K562 (cell line): ENCODE data around the gene HMGB2. TPM values are rescaled to one million over a fixed set of nuclear protein-coding genes. Genes with fewer than 3 reads are reported as not detected.

ENCODE experiments used
- ATAC-seq: fragments of 200-7000 bp; cut with Tn5 transposase; 3 replicates; pipeline ENCODE4 v1.9.1; 2020; ENCODE audit warnings: moderate library complexity
- BruUV-seq: library from RNA; stranded (reverse); fragments of 400-500 nt; replicated peaks from 2 replicates; lab custom pipeline; 2021; lab: Mats Ljungman, UMichigan
- CTCF ChIA-PET: fragments of 300-600 bp; formaldehyde crosslinking; extraction: SDS; loops from one replicate; lab custom pipeline; 2021; ENCODE audit warnings: low intra/inter-chr PET ratio; lab: Yijun Ruan, JAX
- POLR2A ChIA-PET: fragments of 300-600, 350-650 bp; sonication (Branson Sonifier 250); formaldehyde crosslinking; extraction: SDS; loops from one replicate; lab custom pipeline; 2021; ENCODE audit warnings: antibody characterized with exemption, inconsistent platforms; lab: Yijun Ruan, JAX
- DNase-seq, 4 experiments: peaks; one replicate each; pipeline versions ENCODE4 v3.0.0 to v3.0.0-alpha.2; 2011 to 2018; ENCODE audit warnings: low spot score in 3 of 4, mixed read lengths in 3 of 4; ENCODE audit errors: extremely low read depth in 1 of 4
- FAIRE-seq: peaks from 2 replicates; lab custom pipeline; 2011; peaks lifted over from hg19 to GRCh38; lab: Jason Lieb, UNC
- H2AFZ ChIP-seq: 2 replicates; pipeline ENCODE4 v1.6.0; 2011; ENCODE audit warnings: low read depth, low read length, control low read depth, inconsistent platforms
- H3K27ac ChIP-seq: fragments of 200-600 bp; 3 replicates; pipeline ENCODE4 v1.8.0; 2011; ENCODE audit warnings: low read depth, mild to moderate bottlenecking, control low read depth, inconsistent platforms, low read length, moderate library complexity, mixed read lengths; ENCODE audit errors: extremely low read depth
- H3K27me3 ChIP-seq, 2 experiments: fragments of 300-600 bp in 1 of 2; 2 replicates in 1 of 2; 3 replicates in 1 of 2; pipeline versions ENCODE4 v1.6.0 to v1.8.0; 2011; ENCODE audit warnings: inconsistent platforms in 2 of 2, low read length in 2 of 2, mild to moderate bottlenecking in 1 of 2, mixed read lengths in 1 of 2, moderate library complexity in 1 of 2; ENCODE audit not compliant: control insufficient read depth in 2 of 2, insufficient read depth in 2 of 2
- H3K36me3 ChIP-seq: fragments of 300-600 bp; 3 replicates; pipeline ENCODE4 v1.8.0; 2011; ENCODE audit warnings: mild to moderate bottlenecking, low read length, inconsistent platforms; ENCODE audit not compliant: control insufficient read depth, insufficient read depth
- H3K4me1 ChIP-seq, 2 experiments: fragments of 200-600 bp in 1 of 2; replicated peaks in 1 of 2; 2 replicates in 1 of 2; 3 replicates in 1 of 2; pipeline versions ENCODE4 v1.5.1 to v1.8.0; 2011; ENCODE audit warnings: inconsistent platforms in 2 of 2, low read length in 2 of 2, mild to moderate bottlenecking in 1 of 2, mixed read lengths in 1 of 2, moderate library complexity in 1 of 2; ENCODE audit not compliant: control insufficient read depth in 2 of 2, insufficient read depth in 2 of 2
- H3K4me2 ChIP-seq: 2 replicates; pipeline ENCODE4 v1.6.1; 2011; ENCODE audit warnings: low read length, control low read depth, inconsistent platforms, mixed read lengths; ENCODE audit not compliant: insufficient read depth
- H3K4me3 ChIP-seq: fragments of 200-600 bp; sonication (generic), shearing (Covaris generic); 2 replicates; pipeline ENCODE4 v1.5.1; 2016; ENCODE audit warnings: control low read depth, inconsistent platforms
- H3K79me2 ChIP-seq: fragments of 200-600 bp; 3 replicates; pipeline ENCODE4 v1.8.0; 2011; ENCODE audit warnings: low read length, inconsistent platforms; ENCODE audit not compliant: control insufficient read depth, insufficient read depth
- H3K9ac ChIP-seq, 2 experiments: 2 replicates each; pipeline versions ENCODE4 v1.6.0 to v1.6.1; 2011; ENCODE audit warnings: low read depth in 2 of 2, low read length in 2 of 2, control low read depth in 1 of 2, inconsistent platforms in 1 of 2, mild to moderate bottlenecking in 1 of 2, mixed read lengths in 1 of 2; ENCODE audit not compliant: insufficient read depth in 1 of 2
- H3K9me1 ChIP-seq: one replicate; pipeline ENCODE4 v1.6.0; 2011; ENCODE audit warnings: inconsistent platforms, mild to moderate bottlenecking, low read length, moderate library complexity; ENCODE audit not compliant: control insufficient read depth, insufficient read depth
- H3K9me3 ChIP-seq: replicated peaks from 2 replicates; pipeline ENCODE4 v1.5.1; 2011; ENCODE audit warnings: low read depth, low read length, inconsistent platforms; ENCODE audit not compliant: control insufficient read depth, insufficient read depth
- H4K20me1 ChIP-seq: replicated peaks from 2 replicates; pipeline ENCODE4 v1.6.1; 2011; ENCODE audit warnings: low read length, inconsistent platforms, mixed read lengths; ENCODE audit not compliant: control insufficient read depth, insufficient read depth
- ARID3B ChIP-seq: fragments of 250-450 bp; sonication (Bioruptor Pico); IDR thresholded peaks from 2 replicates; pipeline ENCODE4 v1.4.0; 2020; ENCODE audit warnings: borderline replicate concordance
- C11orf30 ChIP-seq: fragments of 450-650 bp; IDR thresholded peaks from 2 replicates; pipeline ENCODE4 v1.6.1; 2016; ENCODE audit warnings: low read depth, mild to moderate bottlenecking
- CC2D1A ChIP-seq: fragments of 450-650 bp; IDR thresholded peaks from 2 replicates; pipeline ENCODE4 v1.6.1; 2017; ENCODE audit warnings: mild to moderate bottlenecking
- CEBPG ChIP-seq, 3 experiments: fragments of 200-800 bp in 1 of 3; sonication (Bioruptor generic) in 1 of 3; sonication (generic) in 1 of 3; formaldehyde crosslinking in 1 of 3; IDR thresholded peaks in 2 of 3; conservative IDR thresholded peaks in 1 of 3; 2 replicates each; pipeline versions ENCODE4 v1.6.1 to v1.8.0; 2016 to 2022; ENCODE audit warnings: missing compliant biosample characterization in 2 of 3, missing genetic modification characterization in 2 of 3, mild to moderate bottlenecking in 1 of 3, missing genetic modification reagents in 1 of 3
- ETV5 ChIP-seq: sonication (generic); formaldehyde crosslinking; IDR thresholded peaks from 2 replicates; pipeline ENCODE4 v1.4.0; 2020; ENCODE audit warnings: low read depth, mild to moderate bottlenecking, missing genetic modification reagents
- IRF2 ChIP-seq: sonication (generic); formaldehyde crosslinking; IDR thresholded peaks from 2 replicates; pipeline ENCODE4 v1.8.1; 2022; ENCODE audit warnings: mild to moderate bottlenecking, missing genetic modification reagents
- MYC ChIP-seq, 2 experiments: fragments of 250-450 bp in 1 of 2; sonication (Bioruptor Pico) in 1 of 2; IDR thresholded peaks; 2 replicates each; pipeline versions ENCODE4 v1.5.1 to v1.6.1; 2012 to 2021; ENCODE audit warnings: low read depth in 2 of 2, borderline replicate concordance in 1 of 2, improper control_type of control experiment in 1 of 2, low read length in 1 of 2, mild to moderate bottlenecking in 1 of 2, moderate library complexity in 1 of 2
- SOX6 ChIP-seq: fragments of 450-650 bp; IDR thresholded peaks from 2 replicates; pipeline ENCODE4 v1.6.1; 2014; ENCODE audit warnings: mild to moderate bottlenecking
- ZNF830 ChIP-seq: fragments of 250-450 bp; sonication (Bioruptor Pico); IDR thresholded peaks from 2 replicates; pipeline ENCODE4 v1.5.0; 2021; ENCODE audit warnings: mild to moderate bottlenecking
- WGBS: fragments of 100-300 bp; shearing (Covaris generic); methylation state at CpG from one replicate; pipeline ENCODE4 v1.1.6; 2016; ENCODE audit warnings: low coverage, mixed read lengths; ENCODE audit not compliant: insufficient coverage; ENCODE audit errors: missing lambda C conversion rate; 5-methylcytosine and 5-hydroxymethylcytosine counted together
- in situ Hi-C: fragments of 300-500 bp; cut with MboI; formaldehyde crosslinking; loops from 4 replicates; pipeline ENCODE4 v1.15.0; 2018; ENCODE audit warnings: inconsistent platforms, mixed read lengths
- intact Hi-C: fragments of 100-400 bp; cut with micrococcal nuclease; formaldehyde crosslinking; loops from 2 replicates; pipeline ENCODE4 v1.14.2; 2022
- polyA plus RNA-seq, 8 experiments: library from polyadenylated mRNA; depleted of rRNA in 4 of 8; stranded (reverse) in 5 of 8; unstranded in 3 of 8; fragments of >200 nt; fragmentation: Nextera tagmentation in 2 of 8; fragmentation: Illumina TruSeq in 1 of 8; extraction: Ambion mirVana in 2 of 8; extraction: Trizol in 1 of 8; gene quantifications; 2 replicates each; pipeline versions ENCODE4 v1.2.1 to v1.2.3, GENCODE V29; 2011 to 2014; ENCODE audit warnings: inconsistent platforms in 1 of 8, missing spikeins in 1 of 8
- total RNA-seq, 7 experiments: library from RNA; depleted of rRNA in 6 of 7; stranded (reverse); fragments of >200 nt in 6 of 7; fragmentation: Illumina TruSeq in 2 of 7; extraction: Trizol in 2 of 7; gene quantifications; 2 replicates each; pipeline versions ENCODE4 v1.2.1 to v1.2.3, GENCODE V29; 2011 to 2021; ENCODE audit warnings: low replicate concordance in 1 of 7

The HMGB2 gene
- total and polyA plus RNA-seq, 9 of the 15 experiments (the other 6 are each of a cell fraction or from before 2014, with no cell fraction given) = 309 to 822 (median 626) TPM

- 90% methylated on average over 7 of the region's 7 CpGs for WGBS
These were observed 40.5 kb downstream of the HMGB2 start for GRCh38 chr4:173293663-173294062.

DNA sequence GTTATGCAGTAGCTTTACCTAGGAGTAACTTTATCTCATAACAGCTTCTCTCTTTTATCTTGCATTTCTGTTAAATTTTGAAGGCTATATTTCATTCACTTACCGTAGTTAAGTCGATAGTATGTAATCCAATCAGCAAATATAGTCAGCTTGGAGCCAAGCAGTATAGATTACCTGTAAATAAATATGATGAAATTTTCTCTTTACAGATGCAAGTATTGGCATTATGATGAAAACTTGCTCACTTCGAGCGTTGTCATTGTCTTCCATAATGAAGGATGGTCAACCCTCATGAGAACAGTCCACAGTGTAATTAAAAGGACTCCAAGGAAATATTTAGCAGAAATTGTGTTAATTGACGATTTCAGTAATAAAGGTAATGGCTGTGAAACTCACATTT lies 42.3 kb downstream of the HMGB2 start:
- ChIA-PET CTCF (no interaction called here), POLR2A (interaction anchor here (1.0 kb wide), 1 partner anchor 42 kb away, joined by 4 read pairs; the partner anchor contains the start of gene HMGB2)
- no peak for TF ChIP-seq MYC (IDR thresholded peaks at IDR 0.05; ENCODE audit: low read depth, low read length)
- TF ChIP-seq MYC (CRISPR knock-in tag; IDR thresholded peaks at IDR 0.05; ENCODE audit: borderline replicate concordance, low read depth) = no peak
- TF ChIP-seq ETV5 (CRISPR knock-in tag) = no peak
- TF ChIP-seq CEBPG (CRISPR knock-in tag; IDR thresholded peaks at IDR 0.05) = no peak
- 0 out of 4 replicates have a peak, but pooled peaks of 1 of the 2 experiments have one; percentile 11 for TF ChIP-seq CEBPG (tag; conservative IDR thresholded peaks at IDR 0.05 in 1 of 2, IDR thresholded peaks at IDR 0.05 in 1 of 2)
- TF ChIP-seq CC2D1A = no peak
- TF ChIP-seq ARID3B (CRISPR knock-in tag) = no peak
- BruUV-seq = no TSS peak
- Histone ChIP-seq H2AFZ (no peak overlapping the region), H3K9me3 (peaks cover 8% of the 10 kb centered on the region), H3K4me1 (peaks cover 0 to 15% of the 10 kb centered on the region in 2 experiments; a peak in 3 of 5 replicates), H3K4me2 (no peak overlapping the region), H3K79me2 (peaks cover 18% of the 10 kb centered on the region; the same call in 2 of the 3 replicates), H3K27ac (no peak overlapping the region), H3K9me1 (no peaks in the 10 kb centered on the region), H3K4me3 (no peak overlapping the region), H3K36me3 (peaks cover 12% of the 10 kb centered on the region), H3K9ac (no peak overlapping the region), H3K27me3 (no peaks in the 10 kb centered on the region), H4K20me1 (0 out of 2 replicates have a peak, but pooled peaks cover 3% of the 10 kb centered on the region)
- FAIRE-seq (no peak), ATAC-seq (no peak), DNase-seq (no peak)
- intact Hi-C loops = no loop called here
- in situ Hi-C loops = no loop called here
- 89% methylated on average over 5 of the region's 5 CpGs for WGBS

More at GRCh38 chr4:173293663-173294062, 40.5 kb downstream of the HMGB2 start:
- Histone ChIP-seq H2AFZ (no peak overlapping the region), H3K79me2 (peaks cover 13% of the 10 kb centered on the region; the same call in 2 of the 3 replicates), H3K4me3 (no peak overlapping the region), H3K9ac (no peak overlapping the region), H3K9me1 (no peaks in the 10 kb centered on the region), H3K27ac (no peak overlapping the region), H3K9me3 (no peaks in the 10 kb centered on the region), H3K36me3 (peaks cover 16% of the 10 kb centered on the region), H3K27me3 (no peaks in the 10 kb centered on the region), H3K4me1 (peaks cover 0 to 12% of the 10 kb centered on the region in 2 experiments; a peak in 3 of 5 replicates), H3K4me2 (no peak overlapping the region), H4K20me1 (0 out of 2 replicates have a peak, but pooled peaks cover 3% of the 10 kb centered on the region)
- CTCF ChIA-PET = no interaction called here
- no peak for DNase-seq
- intact Hi-C loops (no loop called here), in situ Hi-C loops (no loop called here)
- POLR2A ChIA-PET = interaction anchor here (0.8 to 1.2 kb wide), 2 partner anchors 11 to 270 kb away, joined by 3 read pairs; no protein-coding TSS in a partner anchor
- FAIRE-seq = no peak
- no peak for TF ChIP-seq SOX6
- TF ChIP-seq IRF2 (CRISPR knock-in tag) = 0 out of 2 replicates have a peak, but pooled peaks have one; percentile 51
- no peak for TF ChIP-seq C11orf30
- TF ChIP-seq ZNF830 (CRISPR knock-in tag) = no peak
- ATAC-seq = no peak
- no TSS peak for BruUV-seq
